K562 (cell line): ENCODE data around the gene BMAL2. TPM values are rescaled to one million over a fixed set of nuclear protein-coding genes. Genes with fewer than 3 reads are reported as not detected.

Source experiments
- ATAC-seq: fragments of 200-7000 bp; cut with Tn5 transposase; 3 replicates; pipeline ENCODE4 v1.9.1; 2020; ENCODE audit warnings: moderate library complexity
- BruUV-seq: library from RNA; stranded (reverse); fragments of 400-500 nt; replicated peaks from 2 replicates; lab custom pipeline; 2021; lab: Mats Ljungman, UMichigan
- CTCF ChIA-PET: fragments of 300-600 bp; formaldehyde crosslinking; extraction: SDS; loops from one replicate; lab custom pipeline; 2021; ENCODE audit warnings: low intra/inter-chr PET ratio; lab: Yijun Ruan, JAX
- POLR2A ChIA-PET: fragments of 300-600, 350-650 bp; sonication (Branson Sonifier 250); formaldehyde crosslinking; extraction: SDS; loops from one replicate; lab custom pipeline; 2021; ENCODE audit warnings: antibody characterized with exemption, inconsistent platforms; lab: Yijun Ruan, JAX
- DNase-seq, 4 experiments: peaks; one replicate each; pipeline versions ENCODE4 v3.0.0 to v3.0.0-alpha.2; 2011 to 2018; ENCODE audit warnings: low spot score in 3 of 4, mixed read lengths in 3 of 4; ENCODE audit errors: extremely low read depth in 1 of 4
- FAIRE-seq: peaks from 2 replicates; lab custom pipeline; 2011; peaks lifted over from hg19 to GRCh38; lab: Jason Lieb, UNC
- H2AFZ ChIP-seq: 2 replicates; pipeline ENCODE4 v1.6.0; 2011; ENCODE audit warnings: low read depth, low read length, control low read depth, inconsistent platforms
- H3K27ac ChIP-seq: fragments of 200-600 bp; 3 replicates; pipeline ENCODE4 v1.8.0; 2011; ENCODE audit warnings: low read depth, mild to moderate bottlenecking, control low read depth, inconsistent platforms, low read length, moderate library complexity, mixed read lengths; ENCODE audit errors: extremely low read depth
- H3K27me3 ChIP-seq, 2 experiments: fragments of 300-600 bp in 1 of 2; 2 replicates in 1 of 2; 3 replicates in 1 of 2; pipeline versions ENCODE4 v1.6.0 to v1.8.0; 2011; ENCODE audit warnings: inconsistent platforms in 2 of 2, low read length in 2 of 2, mild to moderate bottlenecking in 1 of 2, mixed read lengths in 1 of 2, moderate library complexity in 1 of 2; ENCODE audit not compliant: control insufficient read depth in 2 of 2, insufficient read depth in 2 of 2
- H3K36me3 ChIP-seq: fragments of 300-600 bp; 3 replicates; pipeline ENCODE4 v1.8.0; 2011; ENCODE audit warnings: mild to moderate bottlenecking, low read length, inconsistent platforms; ENCODE audit not compliant: control insufficient read depth, insufficient read depth
- H3K4me1 ChIP-seq, 2 experiments: fragments of 200-600 bp in 1 of 2; replicated peaks in 1 of 2; 2 replicates in 1 of 2; 3 replicates in 1 of 2; pipeline versions ENCODE4 v1.5.1 to v1.8.0; 2011; ENCODE audit warnings: inconsistent platforms in 2 of 2, low read length in 2 of 2, mild to moderate bottlenecking in 1 of 2, mixed read lengths in 1 of 2, moderate library complexity in 1 of 2; ENCODE audit not compliant: control insufficient read depth in 2 of 2, insufficient read depth in 2 of 2
- H3K4me2 ChIP-seq: 2 replicates; pipeline ENCODE4 v1.6.1; 2011; ENCODE audit warnings: low read length, control low read depth, inconsistent platforms, mixed read lengths; ENCODE audit not compliant: insufficient read depth
- H3K4me3 ChIP-seq: fragments of 200-600 bp; sonication (generic), shearing (Covaris generic); 2 replicates; pipeline ENCODE4 v1.5.1; 2016; ENCODE audit warnings: control low read depth, inconsistent platforms
- H3K79me2 ChIP-seq: fragments of 200-600 bp; 3 replicates; pipeline ENCODE4 v1.8.0; 2011; ENCODE audit warnings: low read length, inconsistent platforms; ENCODE audit not compliant: control insufficient read depth, insufficient read depth
- H3K9ac ChIP-seq, 2 experiments: 2 replicates each; pipeline versions ENCODE4 v1.6.0 to v1.6.1; 2011; ENCODE audit warnings: low read depth in 2 of 2, low read length in 2 of 2, control low read depth in 1 of 2, inconsistent platforms in 1 of 2, mild to moderate bottlenecking in 1 of 2, mixed read lengths in 1 of 2; ENCODE audit not compliant: insufficient read depth in 1 of 2
- H3K9me1 ChIP-seq: one replicate; pipeline ENCODE4 v1.6.0; 2011; ENCODE audit warnings: inconsistent platforms, mild to moderate bottlenecking, low read length, moderate library complexity; ENCODE audit not compliant: control insufficient read depth, insufficient read depth
- H3K9me3 ChIP-seq: replicated peaks from 2 replicates; pipeline ENCODE4 v1.5.1; 2011; ENCODE audit warnings: low read depth, low read length, inconsistent platforms; ENCODE audit not compliant: control insufficient read depth, insufficient read depth
- H4K20me1 ChIP-seq: replicated peaks from 2 replicates; pipeline ENCODE4 v1.6.1; 2011; ENCODE audit warnings: low read length, inconsistent platforms, mixed read lengths; ENCODE audit not compliant: control insufficient read depth, insufficient read depth
- CTCF ChIP-seq, 3 experiments: IDR thresholded peaks in 2 of 3; conservative IDR thresholded peaks in 1 of 3; 2 replicates each; pipeline ENCODE4 v1.5.1; 2011 to 2012; ENCODE audit warnings: low read length in 3 of 3, mild to moderate bottlenecking in 3 of 3, control low read depth in 2 of 3, improper control_type of control experiment in 1 of 3, inconsistent platforms in 1 of 3, low read depth in 1 of 3, mixed read lengths in 1 of 3, moderate library complexity in 1 of 3; ENCODE audit not compliant: insufficient read depth in 2 of 3
- DEAF1 ChIP-seq: fragments of 450-650 bp; formaldehyde crosslinking; IDR thresholded peaks from 2 replicates; pipeline ENCODE4 v1.4.0; 2020; ENCODE audit warnings: mild to moderate bottlenecking, moderate library complexity
- HDAC1 ChIP-seq, 2 experiments: fragments of 450-650 bp; IDR thresholded peaks; 2 replicates each; pipeline ENCODE4 v1.6.1; 2016 to 2017; ENCODE audit warnings: inconsistent platforms in 1 of 2, mild to moderate bottlenecking in 1 of 2, moderate library complexity in 1 of 2
- LARP7 ChIP-seq: fragments of 450-650 bp; IDR thresholded peaks from 2 replicates; pipeline ENCODE4 v1.6.1; 2016
- MTF1 ChIP-seq: fragments of 250-450 bp; sonication (Bioruptor Pico); IDR thresholded peaks from 2 replicates; pipeline ENCODE4 v1.9.0; 2021; ENCODE audit warnings: moderate library complexity, mild to moderate bottlenecking, inconsistent platforms, borderline replicate concordance
- MXI1 ChIP-seq: IDR thresholded peaks from 2 replicates; pipeline ENCODE4 v1.6.1; 2011; ENCODE audit warnings: low read depth, mild to moderate bottlenecking, improper control_type of control experiment, low read length
- RAD21 ChIP-seq, 2 experiments: fragments of 250-450 bp in 1 of 2; fragments of 450-650 bp in 1 of 2; sonication (Bioruptor Pico) in 1 of 2; formaldehyde crosslinking in 1 of 2; IDR thresholded peaks in 1 of 2; conservative IDR thresholded peaks in 1 of 2; 2 replicates each; pipeline versions ENCODE4 v1.4.0 to v1.8.0; 2020 to 2022; ENCODE audit warnings: mild to moderate bottlenecking in 2 of 2, moderate library complexity in 1 of 2
- RBM17 ChIP-seq: fragments of 200-400 bp; formaldehyde crosslinking; IDR thresholded peaks from 2 replicates; pipeline ENCODE4 v1.6.1; 2017; ENCODE audit warnings: low read depth, mild to moderate bottlenecking, low read length, borderline replicate concordance
- SNRNP70 ChIP-seq: fragments of 200-400 bp; formaldehyde crosslinking; optimal IDR thresholded peaks from 2 replicates; pipeline ENCODE3; 2017; ENCODE audit warnings: low read depth, low read length
- XRCC5 ChIP-seq: fragments of 200-400 bp; formaldehyde crosslinking; IDR thresholded peaks from 2 replicates; pipeline ENCODE4 v1.6.1; 2017; ENCODE audit warnings: low read depth, mild to moderate bottlenecking, low read length
- WGBS: fragments of 100-300 bp; shearing (Covaris generic); methylation state at CpG from one replicate; pipeline ENCODE4 v1.1.6; 2016; ENCODE audit warnings: low coverage, mixed read lengths; ENCODE audit not compliant: insufficient coverage; ENCODE audit errors: missing lambda C conversion rate; 5-methylcytosine and 5-hydroxymethylcytosine counted together
- in situ Hi-C: fragments of 300-500 bp; cut with MboI; formaldehyde crosslinking; loops from 4 replicates; pipeline ENCODE4 v1.15.0; 2018; ENCODE audit warnings: inconsistent platforms, mixed read lengths
- intact Hi-C: fragments of 100-400 bp; cut with micrococcal nuclease; formaldehyde crosslinking; loops from 2 replicates; pipeline ENCODE4 v1.14.2; 2022
- polyA plus RNA-seq, 8 experiments: library from polyadenylated mRNA; depleted of rRNA in 4 of 8; stranded (reverse) in 5 of 8; unstranded in 3 of 8; fragments of >200 nt; fragmentation: Nextera tagmentation in 2 of 8; fragmentation: Illumina TruSeq in 1 of 8; extraction: Ambion mirVana in 2 of 8; extraction: Trizol in 1 of 8; gene quantifications; 2 replicates each; pipeline versions ENCODE4 v1.2.1 to v1.2.3, GENCODE V29; 2011 to 2014; ENCODE audit warnings: inconsistent platforms in 1 of 8, missing spikeins in 1 of 8
- total RNA-seq, 7 experiments: library from RNA; depleted of rRNA in 6 of 7; stranded (reverse); fragments of >200 nt in 6 of 7; fragmentation: Illumina TruSeq in 2 of 7; extraction: Trizol in 2 of 7; gene quantifications; 2 replicates each; pipeline versions ENCODE4 v1.2.1 to v1.2.3, GENCODE V29; 2011 to 2021; ENCODE audit warnings: low replicate concordance in 1 of 7

The BMAL2 gene
- total and polyA plus RNA-seq, 9 of the 15 experiments (the other 6 are each of a cell fraction or from before 2014, with no cell fraction given) = 0.01 to 1.1 (median 0.50) TPM

- TF ChIP-seq MTF1 (CRISPR knock-in tag) = no peak
- TF ChIP-seq LARP7 = no peak
- TF ChIP-seq SNRNP70 = no peak
- no peak for TF ChIP-seq RBM17
Measured at GRCh38 chr12:27304856-27305255, 27.8 kb upstream of the BMAL2 start (continued).

GRCh38 chr12:27305673-27306456 is 26.8 kb upstream of the BMAL2 start:
- intact Hi-C loops = loop anchor here (2.0 to 10.0 kb wide), 3 partner anchors 161 to 451 kb away; partner anchors contain the start of gene TM7SF3
- Histone ChIP-seq H3K4me1 (no peaks in the 10 kb centered on the region; a peak in 1 of 5 replicates), H3K36me3 (no peaks in the 10 kb centered on the region; the same call in 2 of the 3 replicates), H3K79me2 (no peaks in the 10 kb centered on the region), H4K20me1 (no peaks in the 10 kb centered on the region), H3K4me3 (no peak overlapping the region), H3K9me3 (no peaks in the 10 kb centered on the region), H3K9ac (no peak overlapping the region), H3K4me2 (no peak overlapping the region), H3K27me3 (no peaks in the 10 kb centered on the region), H3K9me1 (no peaks in the 10 kb centered on the region), H2AFZ (no peak overlapping the region), H3K27ac (no peak overlapping the region)
- ChIA-PET POLR2A (interaction anchor here (0.6 to 2.2 kb wide), 5 partner anchors 11 to 417 kb away, joined by 3 to 8 read pairs (median 3); no protein-coding TSS in a partner anchor), CTCF (interaction anchor here (0.6 to 1.1 kb wide), 5 partner anchors 12 to 452 kb away, joined by 3 to 5 read pairs (median 3); no protein-coding TSS in a partner anchor)
- in situ Hi-C loops = no loop called here
- DNase-seq = peak in 2 of 4 experiments; percentile 10 to 34
- no TSS peak for BruUV-seq
- TF ChIP-seq MXI1 (no peak), CTCF (IDR thresholded peaks at IDR 0.05 in 2 of 3, conservative IDR thresholded peaks at IDR 0.05 in 1 of 3; ENCODE audit: insufficient read depth in 2 of 3, low read depth in 1 of 3, low read length in 3 of 3) (peak in 2 of 3 experiments; percentile 42 to 64; a peak in 3 of 6 replicates), HDAC1 (IDR thresholded peaks at IDR 0.05) (no peak), XRCC5 (no peak), RAD21 (CRISPR knock-in tag; conservative IDR thresholded peaks at IDR 0.05 in 1 of 2, IDR thresholded peaks at IDR 0.05 in 1 of 2) (peak; percentile 62 to 63), DEAF1 (peak; percentile 58)
- 63% methylated on average over 1 of the region's 1 CpG for whole genome bisulfite sequencing
- ATAC-seq = no peak
- FAIRE-seq = no peak
